NCI-H146 treated with DMSO at 0.1 percent for 48 hours (cell line): Measurements from ENCODE around the gene SCT.
A peak's percentile ranks its signal among the peaks of the same experiment; 100 is the strongest.

Experiments
- DNase-seq: peaks from one replicate; lab custom pipeline; 2025; ENCODE audit not compliant: unreplicated experiment; lab: John Stamatoyannopoulos, UW

Gene SCT

DNA sequence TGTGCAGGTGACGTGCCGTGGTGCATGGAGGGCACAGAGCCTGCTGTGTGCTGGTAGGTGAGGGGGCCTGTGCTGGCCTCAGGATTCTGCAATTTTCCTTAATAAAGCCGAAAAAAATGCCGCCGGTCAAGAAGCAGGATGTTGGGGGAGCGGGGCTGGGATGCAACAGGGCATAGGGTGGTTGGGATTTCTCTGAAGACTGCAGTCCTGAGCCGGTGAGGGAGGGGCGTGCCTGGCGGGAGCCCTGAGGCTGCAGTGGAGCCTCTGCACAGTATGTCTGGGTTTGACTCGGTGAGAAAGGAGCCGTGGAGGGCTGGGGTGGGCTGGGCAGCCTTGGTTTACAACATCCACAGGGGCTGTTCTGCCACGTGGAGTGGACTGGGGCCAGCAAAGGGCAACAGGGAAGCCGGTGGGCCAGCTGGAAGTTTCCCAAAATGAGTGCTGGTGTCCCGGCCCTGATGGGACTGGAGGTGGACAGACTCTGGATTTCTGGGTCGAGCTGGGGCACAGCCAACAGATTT is 3.6 kb downstream of the SCT start:
- DNase-seq, result no peak

DNA sequence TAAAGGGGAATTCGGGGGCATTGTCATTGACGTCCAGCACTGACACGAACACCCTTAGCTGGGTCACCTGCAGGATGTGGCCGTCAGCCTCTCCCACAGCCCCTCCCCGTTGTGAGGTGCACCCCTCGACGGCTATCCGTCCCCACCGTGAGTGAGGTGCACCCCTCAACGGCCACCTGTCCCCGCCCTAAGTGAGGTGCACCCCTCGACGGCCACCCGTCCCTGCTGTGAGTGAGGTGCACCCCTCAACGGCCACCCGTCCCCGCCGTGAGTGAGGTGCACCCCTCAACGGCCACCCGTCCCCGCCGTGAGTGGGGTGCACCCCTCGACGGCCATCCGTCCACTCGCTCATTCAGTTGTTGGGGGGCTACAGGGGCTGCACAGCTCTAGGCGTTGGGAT is 5.1 kb downstream of the SCT start:
- no peak for DNase-seq

DNA sequence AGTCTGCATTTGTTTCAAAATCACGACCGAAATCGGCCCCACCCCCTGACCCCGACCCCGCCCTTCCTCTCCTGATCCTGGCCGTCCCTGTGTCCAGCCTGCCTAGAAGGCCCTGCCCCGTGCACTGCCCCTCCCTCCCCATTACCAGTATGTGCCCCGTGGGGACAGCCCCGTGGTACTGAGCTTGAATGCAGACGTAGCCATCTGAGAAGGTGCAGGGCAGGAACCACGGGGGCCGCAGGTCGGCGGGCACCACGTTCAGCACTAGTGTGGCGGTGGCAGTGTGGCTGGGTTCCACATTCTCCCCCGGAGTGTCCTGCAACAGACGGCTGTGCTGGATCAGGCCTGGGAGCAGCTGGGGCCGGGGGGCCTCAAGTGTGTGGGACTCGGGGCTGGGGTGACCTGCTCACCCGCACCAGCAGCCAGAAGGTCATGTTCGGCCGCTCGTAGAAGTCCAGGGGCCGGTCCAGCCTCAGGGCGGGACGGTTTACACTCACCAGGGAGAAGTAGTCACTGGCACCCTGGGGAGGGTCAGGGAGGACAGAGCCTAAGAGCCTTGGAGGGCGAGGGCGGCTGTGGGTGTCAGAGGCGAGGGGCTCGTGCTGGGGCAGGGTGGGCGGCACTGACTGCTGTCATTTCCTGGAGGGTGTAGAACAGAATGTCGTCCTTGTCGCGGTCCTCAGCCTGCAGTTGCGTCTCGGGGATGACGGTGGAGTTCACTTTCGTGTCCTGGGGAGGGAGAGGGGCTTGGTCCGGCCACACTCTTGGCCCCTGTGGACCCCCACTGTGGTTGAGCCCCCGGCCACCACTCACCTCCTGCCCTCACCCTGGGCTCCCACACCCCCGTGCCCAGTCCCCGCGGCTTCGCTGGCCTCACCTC is 5.8 kb downstream of the SCT start:
- DNase-seq, result no peak

DNA sequence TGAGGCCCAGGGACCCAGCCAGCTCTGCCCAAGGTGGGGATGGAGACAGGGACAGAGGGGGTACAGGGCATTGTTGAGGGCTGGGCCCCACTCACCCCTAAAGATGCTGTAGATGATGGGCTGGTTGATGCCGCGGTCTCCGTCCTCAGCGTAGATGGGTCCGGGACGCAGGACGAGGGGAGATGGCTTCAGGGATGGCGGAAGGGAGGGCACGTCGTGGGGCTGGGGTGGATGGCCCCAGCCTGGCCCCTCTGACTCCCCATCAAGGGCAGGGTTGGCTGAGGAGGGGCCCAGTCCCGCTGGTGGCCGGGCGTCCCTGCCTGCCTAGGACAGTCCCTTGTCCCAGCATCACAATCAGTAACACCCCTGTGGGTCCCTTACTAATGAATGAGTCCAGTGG is 6.8 kb downstream of the SCT start:
- DNase-seq, result no peak

DNA sequence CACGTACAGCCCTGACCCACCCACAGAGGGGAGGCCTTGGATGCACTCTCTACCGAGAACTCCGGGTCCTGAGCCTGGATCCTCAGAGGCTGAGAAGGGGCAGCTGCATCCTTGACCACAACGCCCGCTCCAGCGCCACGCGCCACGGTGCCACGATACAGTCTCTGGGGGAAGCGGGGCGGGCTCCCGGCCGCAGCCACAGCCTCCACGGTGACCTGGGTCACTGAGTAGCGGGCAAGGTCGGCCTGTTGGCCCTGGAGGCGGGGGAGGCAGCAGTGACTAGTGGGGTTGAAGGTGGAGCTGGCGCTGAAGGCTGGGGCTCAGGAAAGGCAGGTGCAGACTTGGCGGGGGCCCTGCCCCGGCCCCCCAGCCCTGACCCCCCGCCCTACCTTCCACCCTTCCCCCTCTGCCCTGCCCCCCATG is 7.3 kb downstream of the SCT start:
- DNase-seq, result no peak

DNA sequence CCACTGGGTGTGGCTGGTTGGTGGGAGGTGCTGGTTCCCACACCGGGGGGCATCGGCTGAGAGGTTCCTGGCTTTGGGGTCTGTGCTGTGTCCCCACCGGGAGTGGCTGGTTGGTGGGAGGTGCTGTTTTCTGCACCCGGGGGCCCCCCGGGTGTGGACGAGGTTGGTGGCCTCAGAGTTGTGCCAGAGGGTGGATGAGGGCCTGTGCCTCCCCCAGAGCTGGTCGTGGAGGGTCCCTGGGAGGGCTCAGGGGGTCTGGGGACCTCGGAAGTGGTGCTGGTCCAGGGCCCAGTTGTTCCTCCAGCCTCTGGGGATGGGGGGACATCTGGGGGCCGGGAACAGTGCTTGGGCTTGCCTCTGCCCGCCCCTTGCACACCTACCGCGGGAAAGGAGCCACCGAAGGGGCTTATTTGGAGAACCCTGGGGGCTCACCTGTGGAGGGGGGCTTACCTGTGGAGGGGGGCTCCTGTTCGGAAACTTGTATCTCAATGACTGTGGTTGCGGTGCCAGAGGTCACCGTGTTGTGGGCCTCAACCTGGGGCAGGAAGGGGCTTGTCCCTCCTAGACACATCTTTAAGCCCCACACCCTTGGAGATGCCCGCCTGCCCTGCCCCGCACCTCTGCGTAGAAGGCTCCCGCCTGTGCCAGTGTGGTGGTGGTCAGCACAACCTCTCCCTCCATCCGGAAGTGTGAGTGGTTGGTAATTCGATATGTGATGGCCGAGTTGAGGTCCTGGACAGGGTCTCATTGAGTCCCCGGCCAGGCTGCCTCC is 7.9 kb downstream of the SCT start:
- no peak for DNase-seq

DNA sequence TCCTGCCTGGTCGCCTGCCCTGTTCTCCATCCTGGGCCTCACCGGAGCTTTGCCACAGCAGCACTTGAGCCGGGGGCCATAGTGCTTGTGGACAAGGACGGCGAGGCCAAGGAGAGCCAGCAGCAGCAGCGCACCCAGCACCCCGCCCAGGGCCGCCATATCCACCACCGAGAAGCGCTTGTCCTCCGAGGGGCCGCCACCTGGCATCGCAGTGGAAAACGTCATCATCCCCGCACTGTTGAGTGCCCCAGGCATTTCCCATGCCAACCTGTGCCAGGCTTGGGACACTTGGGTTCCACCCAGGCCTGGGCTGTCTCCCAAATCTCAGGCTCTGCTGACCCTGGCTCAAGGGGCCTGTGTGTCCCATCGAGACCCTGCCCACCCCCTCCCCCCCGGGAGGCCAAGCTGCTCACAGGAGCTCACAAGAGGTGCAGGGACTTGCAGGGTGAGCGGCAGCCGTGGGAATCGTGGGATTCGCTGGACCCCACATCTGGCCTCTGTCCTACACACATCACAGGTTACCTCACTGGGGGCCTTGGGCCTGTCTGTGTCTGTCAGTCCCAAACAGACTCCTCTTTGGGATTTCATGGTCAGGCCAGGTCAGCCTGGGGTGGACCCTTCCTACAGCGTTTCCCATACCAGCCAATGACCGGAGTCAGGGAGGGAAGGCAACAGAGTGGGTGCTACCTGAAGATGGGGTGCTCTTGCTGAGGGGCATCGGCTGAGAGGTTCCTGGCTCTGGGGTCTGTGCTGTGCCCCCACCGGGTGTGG is 8.9 kb downstream of the SCT start:
- DNase-seq, result no peak

DNA sequence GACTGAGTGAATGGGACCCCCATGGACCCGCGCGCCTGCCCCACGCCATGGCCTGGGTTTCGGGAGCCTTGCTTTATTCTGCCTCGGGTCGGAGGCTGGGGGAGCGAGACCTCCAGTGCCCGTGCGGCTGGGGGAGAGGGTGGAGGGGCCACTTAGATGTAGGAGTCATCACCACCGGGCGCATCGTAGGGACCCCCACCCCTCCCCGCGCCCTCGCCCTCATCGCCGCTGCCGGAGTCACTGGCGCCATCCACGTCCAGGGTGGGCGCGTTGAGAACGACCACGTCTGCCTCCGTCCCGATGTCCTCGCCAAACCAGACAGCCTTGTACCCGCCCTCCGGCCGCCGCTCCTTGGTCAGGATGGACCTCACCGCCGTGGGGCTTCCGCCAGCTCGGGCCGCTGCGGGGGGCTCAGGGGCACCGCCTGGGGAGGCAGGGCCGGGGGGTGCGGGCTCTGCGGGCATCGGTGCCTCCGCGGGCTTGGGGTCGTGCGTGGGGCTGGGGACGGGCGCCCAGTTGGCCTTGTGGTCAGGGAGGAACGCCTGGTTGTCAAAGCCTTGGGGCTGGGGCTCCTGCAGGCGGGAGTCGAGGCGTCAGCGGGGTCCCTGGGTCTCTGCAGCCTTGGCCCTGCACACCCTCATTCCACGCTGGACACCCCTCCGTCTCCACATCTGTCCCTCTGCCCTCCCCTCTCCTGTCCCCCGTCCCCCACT is 9.6 kb downstream of the SCT start:
- DNase-seq, result no peak

DNA sequence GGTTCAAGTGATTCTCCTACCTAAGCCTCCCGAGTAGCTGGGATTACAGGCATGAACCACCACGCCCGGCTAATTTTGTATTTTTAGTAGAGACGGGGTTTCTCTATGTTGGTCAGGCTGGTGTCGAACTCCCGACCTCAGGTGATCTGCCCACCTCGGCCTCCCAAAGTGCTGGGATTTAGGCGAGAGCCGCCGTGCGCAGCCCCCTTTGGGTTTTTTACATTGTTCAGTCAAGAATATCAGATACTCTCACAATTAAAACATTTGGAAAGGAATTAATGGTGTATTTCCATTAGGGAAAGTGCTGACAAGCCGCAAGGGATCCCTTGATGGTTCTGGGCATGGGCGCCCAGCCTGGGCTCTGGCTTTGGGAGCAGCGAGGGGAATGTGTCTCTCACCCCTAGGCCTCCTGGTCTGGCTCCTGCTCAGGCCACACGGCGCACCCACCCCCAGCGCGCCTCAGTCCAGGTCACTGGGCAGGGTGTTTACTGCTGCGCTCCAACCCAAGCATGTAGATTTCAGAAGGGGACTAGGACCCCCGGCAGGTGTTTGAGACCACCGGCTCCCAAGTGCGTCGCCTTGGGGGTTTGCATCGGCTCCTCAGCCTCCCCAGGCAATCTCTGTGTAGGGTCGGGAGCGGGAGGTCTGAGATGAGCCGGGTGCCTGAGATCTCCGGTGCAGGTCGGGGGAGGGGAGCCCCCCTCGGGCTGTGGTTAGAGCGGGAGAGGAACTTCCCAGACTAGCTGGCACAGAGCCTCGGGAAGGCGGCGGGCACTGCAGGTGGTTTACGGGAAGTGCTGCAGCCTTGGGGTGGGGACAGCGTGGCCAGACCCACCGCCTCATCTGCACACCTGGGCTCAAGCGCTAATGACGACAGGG is 10.4 kb downstream of the SCT start:
- no peak for DNase-seq

DNA sequence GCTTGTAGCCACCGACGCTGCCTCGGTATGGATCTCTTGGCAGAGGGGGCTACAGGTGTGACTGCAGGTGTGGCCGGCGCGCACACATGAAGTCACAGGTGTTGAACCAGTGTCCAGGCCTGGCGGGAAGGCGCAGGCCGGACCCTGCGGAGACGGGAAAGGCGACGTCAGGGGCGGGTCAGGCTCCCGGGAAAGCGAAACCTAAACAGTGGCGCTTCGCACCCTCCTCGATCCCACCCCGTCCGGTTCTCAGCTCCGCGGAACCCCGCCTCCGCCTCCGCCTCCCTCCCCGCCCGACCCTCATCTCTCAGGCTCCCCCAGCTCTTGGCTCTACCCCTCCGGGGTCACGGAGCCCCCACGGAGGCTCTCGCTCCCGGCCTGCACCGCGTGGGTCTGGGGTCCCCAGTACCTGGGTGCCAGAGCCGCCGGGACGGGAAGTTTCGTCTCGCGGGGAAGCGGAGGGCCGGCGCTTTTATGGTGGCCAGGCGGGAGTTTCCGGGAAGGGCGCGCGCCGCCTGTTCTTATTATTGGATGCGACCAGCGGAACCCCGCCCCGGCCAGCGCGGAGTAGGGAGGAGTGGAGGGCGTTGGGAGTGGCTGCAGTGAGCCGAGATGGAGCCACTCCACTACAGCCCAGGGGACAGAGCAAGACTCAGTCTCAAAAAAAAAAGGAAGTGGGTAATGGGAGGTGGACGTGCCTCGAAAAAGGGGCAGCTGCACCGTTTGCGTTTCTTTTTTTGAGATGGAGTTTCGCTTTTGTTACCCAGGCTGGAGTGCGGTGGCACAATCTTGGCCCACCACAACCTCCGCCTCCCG is 11.3 kb downstream of the SCT start, which contains the start of gene IRF7:
Gene IRF7 (minus strand): TSS at position 447 of the 816 bp plus-strand sequence. CDS start 586 bp downstream, outside the sequence.
- peak; percentile 28 for DNase-seq

DNA sequence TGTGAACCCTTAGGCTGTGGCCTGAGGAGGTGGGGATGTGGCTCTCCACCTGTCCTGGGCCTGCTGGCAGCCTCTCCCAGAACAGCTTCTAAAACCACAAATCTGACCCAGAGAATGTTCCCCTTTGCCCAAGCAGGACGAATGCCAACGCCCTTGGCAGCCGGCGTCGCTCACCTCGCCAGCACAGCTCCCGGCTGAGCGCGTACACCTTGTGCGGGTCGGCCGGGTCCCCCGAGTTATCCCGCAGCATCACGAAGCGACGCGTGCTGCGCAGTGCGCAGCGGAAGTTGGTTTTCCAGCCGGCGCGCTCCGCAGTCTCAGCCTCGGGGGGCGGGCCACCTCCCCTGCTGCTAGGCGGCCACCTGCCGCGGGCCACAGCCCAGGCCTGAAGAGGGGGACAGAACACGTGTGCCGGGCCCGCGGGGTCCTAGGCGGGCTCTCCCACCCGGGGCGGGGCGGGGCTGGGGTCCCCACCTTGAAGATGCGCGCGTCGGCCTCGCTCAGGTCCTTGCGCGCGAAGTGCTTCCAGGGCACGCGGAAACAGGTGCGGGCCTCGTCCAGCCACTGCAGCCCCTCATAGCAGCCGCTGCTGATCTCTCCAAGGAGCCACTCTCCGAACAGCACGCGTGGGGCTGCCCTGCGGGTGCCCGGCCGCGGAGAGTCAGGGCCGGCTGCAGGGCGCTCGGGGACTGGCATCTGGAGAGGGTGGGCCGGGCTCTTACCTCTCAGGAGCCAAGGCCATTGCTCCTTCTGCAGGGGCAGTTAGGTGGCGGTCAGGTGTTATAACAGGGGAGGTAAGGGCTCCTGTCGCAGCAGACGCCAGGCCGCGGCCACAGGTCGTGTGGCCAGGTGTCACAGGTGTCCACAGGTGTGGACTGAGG is 12.1 kb downstream of the SCT start:
- no peak for DNase-seq

DNA sequence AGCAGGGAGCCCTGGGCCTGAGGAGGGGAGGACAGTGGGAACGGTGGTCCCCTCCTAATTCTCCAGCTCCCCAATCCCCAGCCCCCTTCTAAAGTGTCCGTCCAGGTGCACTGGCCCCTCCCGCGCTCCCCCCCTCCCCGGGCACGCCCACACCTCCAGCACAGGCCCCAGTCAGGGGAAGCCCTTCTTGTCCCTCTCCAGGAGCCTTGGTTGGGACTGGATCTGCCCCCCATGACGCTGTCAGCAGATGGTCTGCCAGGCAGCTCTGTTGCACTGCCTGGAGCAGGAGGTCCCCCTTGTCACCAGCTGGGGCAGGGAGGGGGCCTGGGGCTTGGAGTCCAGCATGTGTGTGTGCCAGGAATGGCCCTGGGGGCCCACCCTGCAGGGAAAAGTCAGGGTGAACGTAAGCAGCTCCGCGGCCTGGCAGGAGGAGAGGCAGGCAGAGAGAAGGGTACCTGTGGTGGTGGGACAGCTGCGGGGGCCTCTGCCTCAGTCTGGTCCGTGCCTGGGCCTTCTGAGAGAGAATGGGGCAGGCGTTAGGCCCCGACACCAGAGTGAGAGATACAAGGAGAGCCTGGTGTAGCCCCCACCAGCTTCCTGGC is 12.9 kb downstream of the SCT start:
- no peak for DNase-seq

DNA sequence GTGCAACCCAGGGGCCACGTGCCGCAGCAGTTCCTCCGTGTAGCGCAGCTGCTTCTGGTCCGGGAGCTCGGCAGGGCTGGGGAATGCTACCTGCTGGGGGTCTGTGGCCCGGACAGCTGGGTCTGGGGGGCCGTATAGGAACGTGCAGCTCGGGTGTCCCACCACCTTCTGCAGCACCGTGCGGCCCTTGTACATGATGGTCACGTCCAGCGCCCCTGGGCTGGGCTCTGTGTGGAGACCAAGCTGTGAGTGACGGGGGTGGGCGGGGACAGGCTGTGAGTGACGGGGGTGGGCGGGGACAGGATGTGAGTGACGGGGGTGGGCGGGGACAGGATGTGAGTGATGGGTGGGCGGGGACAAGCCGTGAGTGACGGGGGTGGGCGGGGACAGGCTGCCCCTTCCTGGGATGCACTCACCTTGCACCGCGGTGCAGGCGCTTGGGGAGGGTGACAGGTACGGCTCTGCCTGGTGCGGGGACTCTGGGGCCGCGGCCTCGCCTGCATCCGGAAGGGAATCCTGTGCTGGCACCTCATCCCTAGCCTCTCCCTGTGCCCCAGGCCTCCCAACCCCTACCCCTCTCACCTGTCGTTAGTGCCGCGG is 13.5 kb downstream of the SCT start:
- DNase-seq, result no peak

DNA sequence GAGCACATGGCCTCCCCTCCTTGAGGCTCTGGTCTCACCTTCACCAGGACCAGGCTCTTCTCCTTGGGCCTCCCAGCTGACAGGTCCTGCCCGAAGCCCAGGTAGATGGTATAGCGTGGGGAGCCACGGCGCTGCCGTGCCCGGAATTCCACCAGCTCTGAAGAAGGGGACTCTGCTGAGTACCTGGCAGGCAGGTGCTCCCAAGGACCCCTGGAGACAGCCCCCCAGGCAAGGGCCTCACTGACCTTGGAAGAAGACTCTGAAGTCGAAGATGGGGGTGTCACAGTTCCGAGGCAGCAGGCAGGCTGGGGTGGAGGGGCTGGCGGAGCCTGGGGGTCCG is 14.1 kb downstream of the SCT start:
- no peak for DNase-seq

DNA sequence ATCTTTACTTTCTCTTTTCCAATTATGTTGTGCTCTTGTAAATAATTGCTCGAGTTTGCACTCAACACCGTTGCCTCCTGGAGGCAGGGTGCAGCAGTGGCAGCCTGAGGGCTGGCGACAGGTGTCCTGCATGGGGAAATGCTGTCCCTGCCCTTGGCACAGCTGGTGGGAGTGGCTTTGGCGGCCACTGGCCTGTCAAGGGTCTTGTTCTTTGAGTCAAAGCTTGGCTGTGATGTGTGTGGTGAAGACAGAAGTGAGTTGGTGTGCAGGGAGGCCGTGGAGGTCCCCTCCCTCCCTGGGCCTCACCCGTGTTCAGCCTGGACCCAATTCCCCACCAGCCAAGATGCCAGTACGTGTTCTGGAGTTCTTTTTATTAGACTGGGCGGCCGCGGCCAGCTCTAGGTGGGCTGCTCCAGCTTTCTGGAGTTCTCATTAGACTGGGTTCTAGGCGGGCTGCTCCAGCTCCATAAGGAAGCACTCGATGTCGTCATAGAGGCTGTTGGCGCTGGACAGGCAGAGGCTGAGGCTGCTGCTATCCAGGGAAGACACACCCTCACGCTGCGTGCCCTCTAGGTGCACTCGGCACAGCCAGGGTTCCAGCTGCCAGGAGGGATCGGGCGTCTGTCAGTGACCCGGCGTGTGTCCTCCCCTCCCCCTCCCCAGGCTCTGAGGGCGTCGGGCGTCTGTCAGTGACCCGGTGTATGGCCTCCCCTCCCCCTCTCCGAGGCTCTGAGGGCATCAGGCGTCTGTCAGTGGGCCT is 14.6 kb downstream of the SCT start:
- DNase-seq, result no peak
